HEK293 (cell line): Measurements from ENCODE around the gene SPATA31D1.

Source experiments
- BCL11A ChIP-seq: fragments of 450-650 bp; formaldehyde crosslinking; IDR thresholded peaks from 2 replicates; pipeline ENCODE4 v1.5.1; 2016; ENCODE audit warnings: low read depth, missing biosample characterization, missing genetic modification characterization
- CTCF ChIP-seq: fragments of 450-650 bp; formaldehyde crosslinking; IDR thresholded peaks from 2 replicates; pipeline ENCODE4 v1.5.1; 2016; ENCODE audit warnings: missing biosample characterization, missing genetic modification characterization
- ZBTB21 ChIP-seq: fragments of 450-650 bp; formaldehyde crosslinking; IDR thresholded peaks from 2 replicates; pipeline ENCODE4 v1.5.1; 2017; ENCODE audit warnings: missing biosample characterization, missing genetic modification characterization
- ZNF10 ChIP-seq: fragments of 450-650 bp; formaldehyde crosslinking; IDR thresholded peaks from 2 replicates; pipeline ENCODE4 v1.5.1; 2017; ENCODE audit warnings: missing biosample characterization, missing genetic modification characterization
- ZNF239 ChIP-seq: fragments of 450-650 bp; formaldehyde crosslinking; IDR thresholded peaks from 2 replicates; pipeline ENCODE4 v1.5.1; 2016; ENCODE audit warnings: missing biosample characterization, missing genetic modification characterization
- TF ChIP-seq, protein P1 (sequence below): fragments of 450-650 bp; formaldehyde crosslinking; IDR thresholded peaks from 2 replicates; pipeline ENCODE4 v1.5.1; 2016; ENCODE audit warnings: missing biosample characterization, missing genetic modification characterization

DNA sequence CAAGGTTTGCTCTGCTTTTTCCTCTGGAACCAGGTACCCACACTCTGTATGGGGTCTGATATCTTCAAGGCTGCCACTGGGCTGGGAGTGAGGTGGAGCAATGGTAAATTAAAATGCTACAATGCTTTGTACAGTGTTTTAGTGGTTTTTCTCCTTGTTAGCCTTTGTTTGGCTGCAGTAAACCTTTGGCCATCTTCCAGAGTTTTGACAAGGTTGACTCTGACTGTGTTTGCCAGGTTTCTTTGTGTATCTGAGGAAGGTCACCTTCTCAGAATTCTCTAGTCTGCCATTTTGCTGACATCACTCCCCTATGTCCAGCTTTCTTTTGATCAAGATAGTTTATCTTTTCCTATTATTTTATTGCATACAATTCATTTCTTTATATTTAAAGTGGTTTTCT, 11.2 kb downstream of the SPATA31D1 start:
- TF ChIP-seq CTCF (tag by site-specific recombination) (no peak), ZNF10 (tag by site-specific recombination) (no peak), ZBTB21 (tag by site-specific recombination) (no peak), ZNF239 (tag by site-specific recombination) (no peak), BCL11A (tag by site-specific recombination) (no peak)
- TF ChIP-seq, protein P1, sequence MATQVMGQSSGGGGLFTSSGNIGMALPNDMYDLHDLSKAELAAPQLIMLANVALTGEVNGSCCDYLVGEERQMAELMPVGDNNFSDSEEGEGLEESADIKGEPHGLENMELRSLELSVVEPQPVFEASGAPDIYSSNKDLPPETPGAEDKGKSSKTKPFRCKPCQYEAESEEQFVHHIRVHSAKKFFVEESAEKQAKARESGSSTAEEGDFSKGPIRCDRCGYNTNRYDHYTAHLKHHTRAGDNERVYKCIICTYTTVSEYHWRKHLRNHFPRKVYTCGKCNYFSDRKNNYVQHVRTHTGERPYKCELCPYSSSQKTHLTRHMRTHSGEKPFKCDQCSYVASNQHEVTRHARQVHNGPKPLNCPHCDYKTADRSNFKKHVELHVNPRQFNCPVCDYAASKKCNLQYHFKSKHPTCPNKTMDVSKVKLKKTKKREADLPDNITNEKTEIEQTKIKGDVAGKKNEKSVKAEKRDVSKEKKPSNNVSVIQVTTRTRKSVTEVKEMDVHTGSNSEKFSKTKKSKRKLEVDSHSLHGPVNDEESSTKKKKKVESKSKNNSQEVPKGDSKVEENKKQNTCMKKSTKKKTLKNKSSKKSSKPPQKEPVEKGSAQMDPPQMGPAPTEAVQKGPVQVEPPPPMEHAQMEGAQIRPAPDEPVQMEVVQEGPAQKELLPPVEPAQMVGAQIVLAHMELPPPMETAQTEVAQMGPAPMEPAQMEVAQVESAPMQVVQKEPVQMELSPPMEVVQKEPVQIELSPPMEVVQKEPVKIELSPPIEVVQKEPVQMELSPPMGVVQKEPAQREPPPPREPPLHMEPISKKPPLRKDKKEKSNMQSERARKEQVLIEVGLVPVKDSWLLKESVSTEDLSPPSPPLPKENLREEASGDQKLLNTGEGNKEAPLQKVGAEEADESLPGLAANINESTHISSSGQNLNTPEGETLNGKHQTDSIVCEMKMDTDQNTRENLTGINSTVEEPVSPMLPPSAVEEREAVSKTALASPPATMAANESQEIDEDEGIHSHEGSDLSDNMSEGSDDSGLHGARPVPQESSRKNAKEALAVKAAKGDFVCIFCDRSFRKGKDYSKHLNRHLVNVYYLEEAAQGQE: no peak
